ENCODE results near the gene SLC39A8. TPM values are rescaled to one million over a fixed set of nuclear protein-coding genes. Genes with fewer than 3 reads are reported as not detected.

Gene SLC39A8
- total RNA-seq, 1 donor from 2014 or later = 7.6 TPM

DNA sequence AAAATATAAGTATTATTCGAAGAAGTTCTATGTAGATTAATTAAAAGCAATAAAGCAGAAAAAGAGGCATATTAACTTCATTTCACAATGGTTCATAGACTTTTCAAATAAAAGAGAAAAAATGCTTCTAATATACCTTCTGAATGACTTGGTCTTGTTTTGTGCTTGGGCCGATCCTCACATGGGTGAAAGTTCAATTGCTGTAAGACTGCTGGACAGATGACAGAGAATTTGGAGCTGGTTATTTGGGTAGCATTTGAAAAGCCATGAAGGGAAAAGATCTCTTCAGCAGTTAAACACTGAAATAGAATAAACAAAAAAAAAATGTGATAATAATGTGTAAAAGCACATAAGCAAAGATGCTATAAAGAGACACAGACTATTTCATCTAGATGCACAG is 29.8 kb downstream of the SLC39A8 start:
- no peak for DNase-seq (ENCODE audit: low read depth)
- FAIRE-seq = no peak
- H3K27me3 ChIP-seq (ENCODE audit: control insufficient read depth, insufficient read depth, low read length) = no peaks in the 10 kb centered on the region
- H3K4me3 ChIP-seq (ENCODE audit: low read depth, low read length) = no peak overlapping the region
- TF ChIP-seq CTCF (IDR thresholded peaks at IDR 0.05; ENCODE audit: insufficient read depth, low read length, severe bottlenecking) = no peak
- H3K36me3 ChIP-seq (ENCODE audit: control insufficient read depth, insufficient read depth, low read length) = no peaks in the 10 kb centered on the region

DNA sequence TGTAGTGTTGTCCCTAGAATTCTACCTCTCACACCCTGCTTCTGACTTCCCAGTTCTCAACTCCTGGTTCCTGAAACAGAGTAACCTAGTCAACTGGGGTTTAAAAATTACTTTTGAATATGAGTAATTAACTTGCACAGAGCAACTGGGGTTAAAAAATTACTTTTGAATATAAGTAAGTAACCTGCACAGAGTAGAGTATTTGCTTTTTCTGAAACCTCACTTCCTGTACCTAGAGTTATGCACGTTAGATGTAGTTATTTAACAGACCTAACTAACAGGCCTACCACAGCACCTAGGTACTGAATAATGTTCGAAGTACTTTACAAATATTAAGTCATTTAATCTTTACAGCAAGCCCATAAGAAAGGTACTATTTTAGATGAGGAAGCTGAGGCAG is 32.9 kb downstream of the SLC39A8 start:
- no peak for TF ChIP-seq CTCF (IDR thresholded peaks at IDR 0.05; ENCODE audit: insufficient read depth, low read length, severe bottlenecking)
- no peak overlapping the region for H3K4me3 ChIP-seq (ENCODE audit: low read depth, low read length)

DNA sequence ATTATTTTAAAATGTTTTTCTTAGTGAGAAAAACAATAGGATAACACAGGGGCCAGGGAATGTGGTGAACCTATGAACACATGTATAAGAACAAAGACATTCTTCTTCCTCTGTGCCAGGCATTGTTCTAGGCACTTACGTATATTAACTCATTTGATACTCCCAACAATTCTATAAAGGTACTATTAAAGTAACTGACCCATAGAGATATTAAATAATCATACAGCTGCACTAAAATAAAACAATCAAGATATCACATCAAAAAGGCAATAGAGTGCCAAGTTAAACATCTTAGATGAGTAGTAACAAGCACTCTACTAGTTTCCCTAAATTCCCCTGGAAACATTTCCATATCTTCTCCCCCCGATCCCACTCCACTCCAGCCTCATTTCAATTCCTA is 33.4 kb downstream of the SLC39A8 start:
- Histone ChIP-seq H3K4me3 (ENCODE audit: low read depth, low read length) (no peak overlapping the region), H3K27me3 (ENCODE audit: control insufficient read depth, insufficient read depth, low read length) (no peaks in the 10 kb centered on the region), H3K36me3 (ENCODE audit: control insufficient read depth, insufficient read depth, low read length) (no peaks in the 10 kb centered on the region)
- no peak for FAIRE-seq
- no peak for TF ChIP-seq CTCF (IDR thresholded peaks at IDR 0.05; ENCODE audit: insufficient read depth, low read length, severe bottlenecking)
- no peak for DNase-seq (ENCODE audit: low read depth)

More for the DNA sequence above, 32.9 kb downstream of the SLC39A8 start:
- Histone ChIP-seq H3K27me3 (ENCODE audit: control insufficient read depth, insufficient read depth, low read length) (no peaks in the 10 kb centered on the region), H3K36me3 (ENCODE audit: control insufficient read depth, insufficient read depth, low read length) (no peaks in the 10 kb centered on the region)
- FAIRE-seq (no peak), DNase-seq (ENCODE audit: low read depth) (no peak)

GRCh38 chr4:102311407-102311806 is 33.9 kb downstream of the SLC39A8 start:
- TF ChIP-seq CTCF (IDR thresholded peaks at IDR 0.05; ENCODE audit: insufficient read depth, low read length, severe bottlenecking) = no peak
- H3K36me3 ChIP-seq (ENCODE audit: control insufficient read depth, insufficient read depth, low read length) = no peaks in the 10 kb centered on the region
- no peaks in the 10 kb centered on the region for H3K27me3 ChIP-seq (ENCODE audit: control insufficient read depth, insufficient read depth, low read length)
- DNase-seq (ENCODE audit: low read depth) (no peak), FAIRE-seq (no peak)
- H3K4me3 ChIP-seq (ENCODE audit: low read depth, low read length) = no peak overlapping the region

- H3K27me3 ChIP-seq (ENCODE audit: control insufficient read depth, insufficient read depth, low read length) = no peaks in the 10 kb centered on the region
- H3K36me3 ChIP-seq (ENCODE audit: control insufficient read depth, insufficient read depth, low read length) = no peaks in the 10 kb centered on the region
- FAIRE-seq = peak; percentile 60
- DNase-seq (ENCODE audit: low read depth) = peak; percentile 27
- no peak overlapping the region for H3K4me3 ChIP-seq (ENCODE audit: low read depth, low read length)
- TF ChIP-seq CTCF (IDR thresholded peaks at IDR 0.05; ENCODE audit: insufficient read depth, low read length, severe bottlenecking) = no peak
Measured at GRCh38 chr4:102308032-102308799, 37.1 kb downstream of the SLC39A8 start.

DNA sequence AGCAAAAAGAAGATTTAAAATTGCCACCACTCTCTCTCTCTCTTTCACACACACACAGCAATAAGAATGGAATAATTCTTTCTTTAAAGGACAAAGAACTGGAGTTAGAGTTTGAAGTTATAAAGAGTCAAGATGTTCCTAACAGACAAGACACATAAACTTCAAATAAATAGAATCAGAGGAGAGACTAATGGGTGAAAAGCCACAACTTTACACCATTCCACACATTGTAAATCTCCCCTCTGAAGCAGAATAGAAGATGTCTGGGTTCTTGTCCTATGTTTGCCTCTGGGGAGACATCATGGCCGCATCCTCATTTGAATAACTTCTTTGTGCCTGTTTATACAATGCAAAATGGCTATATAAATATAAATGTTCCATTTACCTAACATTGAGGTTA is 39.6 kb downstream of the SLC39A8 start:
- DNase-seq (ENCODE audit: low read depth) = no peak
- Histone ChIP-seq H3K27me3 (ENCODE audit: control insufficient read depth, insufficient read depth, low read length) (no peaks in the 10 kb centered on the region), H3K36me3 (ENCODE audit: control insufficient read depth, insufficient read depth, low read length) (no peaks in the 10 kb centered on the region), H3K4me3 (ENCODE audit: low read depth, low read length) (no peak overlapping the region)
- no peak for TF ChIP-seq CTCF (IDR thresholded peaks at IDR 0.05; ENCODE audit: insufficient read depth, low read length, severe bottlenecking)
- no peak for FAIRE-seq
